ENCODE data around the gene ASB5.

DNA sequence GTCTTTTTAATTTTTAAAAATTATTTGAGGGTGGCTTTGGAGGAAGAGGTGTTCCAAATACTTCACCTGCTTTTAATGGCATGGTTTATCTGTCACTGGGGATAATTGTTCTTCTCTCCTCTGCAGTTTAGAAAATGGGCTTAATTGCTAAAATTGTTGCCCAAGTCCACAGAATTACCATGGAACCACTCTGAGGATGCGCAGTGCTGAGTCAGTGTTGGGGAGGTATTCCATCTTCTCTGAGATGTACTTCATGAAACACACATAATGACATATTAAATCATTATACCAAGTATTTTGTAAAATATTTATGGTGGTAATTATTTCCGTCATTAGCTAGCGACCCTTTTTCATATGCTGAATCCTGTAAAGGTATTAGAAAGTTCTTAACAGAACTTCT lies 8.0 kb downstream of the ASB5 start:
- TF ChIP-seq, protein P1, sequence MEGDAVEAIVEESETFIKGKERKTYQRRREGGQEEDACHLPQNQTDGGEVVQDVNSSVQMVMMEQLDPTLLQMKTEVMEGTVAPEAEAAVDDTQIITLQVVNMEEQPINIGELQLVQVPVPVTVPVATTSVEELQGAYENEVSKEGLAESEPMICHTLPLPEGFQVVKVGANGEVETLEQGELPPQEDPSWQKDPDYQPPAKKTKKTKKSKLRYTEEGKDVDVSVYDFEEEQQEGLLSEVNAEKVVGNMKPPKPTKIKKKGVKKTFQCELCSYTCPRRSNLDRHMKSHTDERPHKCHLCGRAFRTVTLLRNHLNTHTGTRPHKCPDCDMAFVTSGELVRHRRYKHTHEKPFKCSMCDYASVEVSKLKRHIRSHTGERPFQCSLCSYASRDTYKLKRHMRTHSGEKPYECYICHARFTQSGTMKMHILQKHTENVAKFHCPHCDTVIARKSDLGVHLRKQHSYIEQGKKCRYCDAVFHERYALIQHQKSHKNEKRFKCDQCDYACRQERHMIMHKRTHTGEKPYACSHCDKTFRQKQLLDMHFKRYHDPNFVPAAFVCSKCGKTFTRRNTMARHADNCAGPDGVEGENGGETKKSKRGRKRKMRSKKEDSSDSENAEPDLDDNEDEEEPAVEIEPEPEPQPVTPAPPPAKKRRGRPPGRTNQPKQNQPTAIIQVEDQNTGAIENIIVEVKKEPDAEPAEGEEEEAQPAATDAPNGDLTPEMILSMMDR (IDR thresholded peaks at IDR 0.05 in 8 of 11, conservative IDR thresholded peaks at IDR 0.05 in 3 of 11), result no peak
- TF ChIP-seq POLR2AphosphoS5 (IDR thresholded peaks at IDR 0.05), result no peak
